GM10266 (cell line): Measurements from ENCODE around the gene CTNS.
A peak's percentile ranks its signal among the peaks of the same experiment; 100 is the strongest.

Source experiments
- DNase-seq: peaks from one replicate; pipeline ENCODE4 v3.0.0; 2012; ENCODE audit errors: extremely low spot score
- TF ChIP-seq, protein P1 (sequence below): IDR thresholded peaks from 2 replicates; pipeline ENCODE4 v1.5.1; 2012; ENCODE audit warnings: mild to moderate bottlenecking, low read depth; ENCODE audit not compliant: control insufficient read depth, insufficient read depth; ENCODE audit errors: missing control alignments

CTNS gene

GRCh38 chr17:3626831-3627768 is 9.5 kb upstream of the CTNS start:
- TF ChIP-seq, protein P1, sequence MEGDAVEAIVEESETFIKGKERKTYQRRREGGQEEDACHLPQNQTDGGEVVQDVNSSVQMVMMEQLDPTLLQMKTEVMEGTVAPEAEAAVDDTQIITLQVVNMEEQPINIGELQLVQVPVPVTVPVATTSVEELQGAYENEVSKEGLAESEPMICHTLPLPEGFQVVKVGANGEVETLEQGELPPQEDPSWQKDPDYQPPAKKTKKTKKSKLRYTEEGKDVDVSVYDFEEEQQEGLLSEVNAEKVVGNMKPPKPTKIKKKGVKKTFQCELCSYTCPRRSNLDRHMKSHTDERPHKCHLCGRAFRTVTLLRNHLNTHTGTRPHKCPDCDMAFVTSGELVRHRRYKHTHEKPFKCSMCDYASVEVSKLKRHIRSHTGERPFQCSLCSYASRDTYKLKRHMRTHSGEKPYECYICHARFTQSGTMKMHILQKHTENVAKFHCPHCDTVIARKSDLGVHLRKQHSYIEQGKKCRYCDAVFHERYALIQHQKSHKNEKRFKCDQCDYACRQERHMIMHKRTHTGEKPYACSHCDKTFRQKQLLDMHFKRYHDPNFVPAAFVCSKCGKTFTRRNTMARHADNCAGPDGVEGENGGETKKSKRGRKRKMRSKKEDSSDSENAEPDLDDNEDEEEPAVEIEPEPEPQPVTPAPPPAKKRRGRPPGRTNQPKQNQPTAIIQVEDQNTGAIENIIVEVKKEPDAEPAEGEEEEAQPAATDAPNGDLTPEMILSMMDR = no peak
- no peak for DNase-seq

DNA sequence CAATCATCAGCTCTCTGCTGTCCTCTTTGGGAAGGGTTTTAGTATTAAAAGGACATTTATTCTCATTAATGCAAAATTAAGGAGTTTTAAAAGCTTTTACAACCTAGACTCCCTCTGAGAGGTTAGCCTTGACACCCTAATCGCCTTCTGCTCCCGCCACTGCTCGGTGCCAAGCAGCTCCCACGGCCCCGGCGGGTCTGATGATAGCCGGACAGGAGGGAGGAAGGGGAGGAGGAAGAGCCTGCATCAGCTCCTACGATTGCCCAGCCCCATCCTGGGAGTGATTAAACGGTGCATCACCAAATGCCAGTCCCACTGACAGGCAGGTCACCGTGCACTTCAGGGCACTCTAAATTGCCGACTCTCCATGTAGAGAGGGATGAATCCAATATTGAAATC is 8.8 kb upstream of the CTNS start:
- no peak for DNase-seq

GRCh38 chr17:3630781-3631180 is 5.8 kb upstream of the CTNS start:
- TF ChIP-seq, protein P1 = no peak
- DNase-seq = no peak

More for the DNA sequence above, 8.8 kb upstream of the CTNS start:
- TF ChIP-seq, protein P1 = no peak

- no peak for DNase-seq
- TF ChIP-seq, protein P1 = no peak
These were observed 4.3 kb upstream of the CTNS start for GRCh38 chr17:3632287-3632686.

- DNase-seq = no peak
- TF ChIP-seq, protein P1 = peak; percentile 1
These were observed 946 bp upstream of the CTNS start for GRCh38 chr17:3635474-3636153.

DNA sequence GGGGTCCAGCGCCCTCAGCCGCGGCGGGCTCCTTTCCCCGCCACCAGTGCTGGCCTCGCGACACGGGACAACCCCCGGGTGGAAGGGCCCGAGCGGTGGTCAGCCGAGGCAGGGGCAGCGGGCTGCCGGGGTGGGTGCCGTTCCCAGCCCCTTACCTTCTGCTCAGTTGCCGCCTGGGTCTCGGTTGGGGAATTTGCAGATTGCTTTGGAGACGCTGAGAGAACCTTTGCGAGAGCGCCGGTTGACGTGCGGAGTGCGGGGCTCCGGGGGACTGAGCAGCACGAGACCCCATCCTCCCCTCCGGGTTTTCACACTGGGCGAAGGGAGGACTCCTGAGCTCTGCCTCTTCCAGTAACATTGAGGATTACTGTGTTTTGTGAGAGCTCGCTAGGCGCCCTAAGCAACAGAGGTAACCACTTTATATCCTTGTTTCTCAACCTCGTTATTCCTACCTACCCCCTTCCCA is 381 bp downstream of the CTNS start:
- no peak for DNase-seq
- TF ChIP-seq, protein P1 = no peak
